HG02870 (cell line): Measurements from ENCODE around the gene FZR1.
"Not testable (repeated sequence)": the region's sequence is repeated elsewhere in the genome, so short reads cannot be mapped to it uniquely, and the experiment has no call there.

Experiments
- ATAC-seq: cut with Tn5 transposase; IDR thresholded peaks from one replicate; pipeline ENCODE4 v1.9.1; 2021; ENCODE audit warnings: mild to moderate bottlenecking, moderate library complexity; ENCODE audit not compliant: unreplicated experiment

Gene FZR1

GRCh38 chr19:3528080-3528479 lies 22.0 kb downstream of the FZR1 start:
- no peak for ATAC-seq

GRCh38 chr19:3528539-3529211 lies 22.6 kb downstream of the FZR1 start:
- no peak for ATAC-seq

- ATAC-seq, result not testable (repeated sequence)
These were observed 23.2 kb downstream of the FZR1 start for GRCh38 chr19:3529299-3529698.

GRCh38 chr19:3530389-3530788 lies 24.3 kb downstream of the FZR1 start:
- no peak for ATAC-seq

- no peak for ATAC-seq
These were observed 25.6 kb downstream of the FZR1 start for GRCh38 chr19:3531716-3532115.

- ATAC-seq, result no peak
These were observed 26.2 kb downstream of the FZR1 start for GRCh38 chr19:3532154-3532786.

GRCh38 chr19:3533033-3533432 lies 26.9 kb downstream of the FZR1 start:
- no peak for ATAC-seq

- ATAC-seq, result no peak
These were observed 27.6 kb downstream of the FZR1 start for GRCh38 chr19:3533563-3534216.

- no peak for ATAC-seq
These were observed 28.5 kb downstream of the FZR1 start for GRCh38 chr19:3534375-3535234.

GRCh38 chr19:3535235-3535535 lies 29.1 kb downstream of the FZR1 start:
- no peak for ATAC-seq

- no peak for ATAC-seq
These were observed 29.5 kb downstream of the FZR1 start for GRCh38 chr19:3535563-3535965.

GRCh38 chr19:3535981-3536380 lies 29.9 kb downstream of the FZR1 start:
- ATAC-seq, result no peak

- no peak for ATAC-seq
These were observed 30.5 kb downstream of the FZR1 start for GRCh38 chr19:3536429-3537100.

- ATAC-seq, result no peak
These were observed 31.0 kb downstream of the FZR1 start for GRCh38 chr19:3537101-3537437.

- ATAC-seq, result no peak
These were observed 31.5 kb downstream of the FZR1 start for GRCh38 chr19:3537438-3538240.

GRCh38 chr19:3538258-3538929 lies 32.3 kb downstream of the FZR1 start:
- ATAC-seq, result no peak

GRCh38 chr19:3538965-3539755 lies 33.0 kb downstream of the FZR1 start, which contains the start of gene TEKTIP1:
TSS of gene TEKTIP1 (plus strand) at chr19:3539174. CDS start at chr19:3539178, 4 bp downstream.
- no peak for ATAC-seq

GRCh38 chr19:3539756-3540118 lies 33.6 kb downstream of the FZR1 start:
- ATAC-seq, result no peak
